Measurements from ENCODE around the gene NLRC5. TPM values are rescaled to one million over a fixed set of nuclear protein-coding genes. Genes with fewer than 3 reads are reported as not detected.
A peak's percentile ranks its signal among the peaks of the same experiment; 100 is the strongest.

The NLRC5 gene
- total RNA-seq, 6 experiments from 2014 or later = 18.2 to 26.2 (median 21.7) TPM

DNA sequence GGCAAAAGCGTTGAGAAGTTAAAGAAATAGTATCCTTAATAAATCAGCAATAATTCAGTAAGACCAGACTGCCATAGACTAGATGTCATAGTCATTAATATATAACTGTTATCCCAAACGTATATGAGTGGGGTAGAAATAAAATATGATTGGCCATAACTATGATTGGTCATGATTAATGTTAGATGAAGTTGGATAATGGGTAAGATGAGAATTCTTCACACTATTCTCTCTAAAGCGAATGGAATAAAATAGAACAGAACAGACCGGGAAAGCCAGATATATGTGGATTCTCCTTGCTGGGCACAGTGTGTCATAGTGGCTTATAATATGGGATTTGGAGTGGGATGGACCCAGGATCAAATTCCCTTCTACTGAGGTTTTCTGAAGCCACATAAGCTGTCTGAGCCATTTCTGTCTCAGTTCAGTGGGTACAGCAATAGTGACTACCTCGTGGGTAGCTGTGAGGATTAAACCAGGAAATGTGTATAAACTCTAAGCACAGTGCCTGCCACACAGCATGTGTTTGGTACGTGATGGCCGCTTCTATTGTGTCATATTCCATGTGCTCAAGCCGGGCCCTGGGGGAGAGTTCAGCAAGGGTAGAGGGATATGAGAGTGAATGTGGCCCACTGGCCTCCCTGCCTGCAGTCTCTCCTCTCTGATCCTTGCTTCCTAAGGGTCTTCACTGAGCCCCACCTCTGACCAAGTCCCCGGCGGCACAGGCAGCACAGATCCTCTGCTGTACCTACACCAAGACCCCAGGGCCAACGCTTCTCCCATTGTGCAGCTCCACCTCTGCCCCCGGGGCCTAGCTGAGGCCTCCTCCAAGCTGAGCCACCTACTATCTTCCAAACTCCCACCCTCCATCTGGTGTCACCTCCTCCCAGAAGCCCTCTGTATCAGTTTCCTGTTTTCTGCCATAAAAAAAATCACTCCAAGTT, 23.9 kb upstream of the NLRC5 start:
- Mint-ChIP-seq H3K9me3 (peaks cover 4% of the 10 kb centered on the region; the same call in 1 of the 2 replicates), H3K27ac (peak overlapping the region; percentile 97), H3K4me1 (ENCODE audit: low read depth) (peaks cover 50% of the 10 kb centered on the region), H3K36me3 (ENCODE audit: low read depth) (peaks cover 3% of the 10 kb centered on the region; the same call in 1 of the 2 replicates), H3K27me3 (ENCODE audit: insufficient read depth) (no peaks in the 10 kb centered on the region), H3K4me3 (peak overlapping the region; percentile 44)
- DNase-seq = no peak
- TF ChIP-seq, protein P1, sequence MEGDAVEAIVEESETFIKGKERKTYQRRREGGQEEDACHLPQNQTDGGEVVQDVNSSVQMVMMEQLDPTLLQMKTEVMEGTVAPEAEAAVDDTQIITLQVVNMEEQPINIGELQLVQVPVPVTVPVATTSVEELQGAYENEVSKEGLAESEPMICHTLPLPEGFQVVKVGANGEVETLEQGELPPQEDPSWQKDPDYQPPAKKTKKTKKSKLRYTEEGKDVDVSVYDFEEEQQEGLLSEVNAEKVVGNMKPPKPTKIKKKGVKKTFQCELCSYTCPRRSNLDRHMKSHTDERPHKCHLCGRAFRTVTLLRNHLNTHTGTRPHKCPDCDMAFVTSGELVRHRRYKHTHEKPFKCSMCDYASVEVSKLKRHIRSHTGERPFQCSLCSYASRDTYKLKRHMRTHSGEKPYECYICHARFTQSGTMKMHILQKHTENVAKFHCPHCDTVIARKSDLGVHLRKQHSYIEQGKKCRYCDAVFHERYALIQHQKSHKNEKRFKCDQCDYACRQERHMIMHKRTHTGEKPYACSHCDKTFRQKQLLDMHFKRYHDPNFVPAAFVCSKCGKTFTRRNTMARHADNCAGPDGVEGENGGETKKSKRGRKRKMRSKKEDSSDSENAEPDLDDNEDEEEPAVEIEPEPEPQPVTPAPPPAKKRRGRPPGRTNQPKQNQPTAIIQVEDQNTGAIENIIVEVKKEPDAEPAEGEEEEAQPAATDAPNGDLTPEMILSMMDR (IDR thresholded peaks at IDR 0.05) = no peak

DNA sequence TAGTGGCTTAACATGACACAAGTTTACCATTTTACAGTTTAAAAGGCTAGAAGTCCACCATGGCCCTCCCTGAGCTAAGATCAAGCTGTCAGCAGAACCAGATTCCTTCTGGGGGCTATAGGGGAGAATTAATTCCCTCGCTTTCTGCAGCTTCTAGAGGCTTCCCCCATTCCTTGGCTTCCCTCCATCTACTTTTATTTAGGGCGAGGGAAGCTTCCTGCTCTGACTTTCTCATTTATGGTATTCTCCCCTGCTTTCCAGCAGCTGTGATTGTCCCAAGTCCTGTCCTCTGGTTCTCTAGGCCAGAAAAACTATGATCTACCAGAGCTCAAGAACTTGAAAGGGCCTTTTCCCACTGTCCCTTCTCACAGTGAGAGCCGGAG, 23.3 kb upstream of the NLRC5 start:
- Mint-ChIP-seq H3K4me3 (peak overlapping the region; percentile 44), H3K27me3 (ENCODE audit: insufficient read depth) (peaks cover 1% of the 10 kb centered on the region; the same call in 1 of the 2 replicates), H3K27ac (peak overlapping the region; percentile 97), H3K4me1 (ENCODE audit: low read depth) (peaks cover 51% of the 10 kb centered on the region), H3K36me3 (ENCODE audit: low read depth) (peaks cover 3% of the 10 kb centered on the region; the same call in 1 of the 2 replicates), H3K9me3 (peaks cover 4% of the 10 kb centered on the region; the same call in 1 of the 2 replicates)
- TF ChIP-seq, protein P1 (IDR thresholded peaks at IDR 0.05) = no peak
- no peak for DNase-seq

DNA sequence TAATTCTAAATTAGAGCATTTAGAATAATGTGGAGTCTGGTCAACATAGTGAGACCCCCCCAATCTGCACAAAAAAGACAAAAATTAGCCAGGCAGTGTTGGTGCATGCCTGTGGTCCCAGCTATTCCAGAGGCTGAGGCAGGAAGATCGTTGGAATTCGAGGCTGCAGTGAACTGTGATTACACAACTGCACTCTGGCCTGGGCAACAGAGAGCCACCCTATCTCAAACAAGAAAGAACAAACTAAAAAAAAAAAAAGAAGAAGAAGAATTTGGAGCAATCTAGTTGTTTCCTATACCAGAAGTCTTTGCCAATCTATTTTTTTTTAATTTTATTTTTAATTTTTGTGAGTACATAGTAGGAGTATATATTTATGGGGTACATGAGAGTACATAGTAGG, 21.6 kb upstream of the NLRC5 start:
- H3K4me3 Mint-ChIP-seq = no peak overlapping the region
- TF ChIP-seq, protein P1 (IDR thresholded peaks at IDR 0.05) = no peak
- H3K27me3 Mint-ChIP-seq (ENCODE audit: insufficient read depth) = peaks cover 2% of the 10 kb centered on the region; the same call in 1 of the 2 replicates
- no peak for DNase-seq
- H3K9me3 Mint-ChIP-seq = peaks cover 4% of the 10 kb centered on the region; the same call in 1 of the 2 replicates
- no peak overlapping the region for H3K27ac Mint-ChIP-seq
- peaks cover 55% of the 10 kb centered on the region for H3K4me1 Mint-ChIP-seq (ENCODE audit: low read depth)
- H3K36me3 Mint-ChIP-seq (ENCODE audit: low read depth) = peaks cover 3% of the 10 kb centered on the region; the same call in 1 of the 2 replicates

DNA sequence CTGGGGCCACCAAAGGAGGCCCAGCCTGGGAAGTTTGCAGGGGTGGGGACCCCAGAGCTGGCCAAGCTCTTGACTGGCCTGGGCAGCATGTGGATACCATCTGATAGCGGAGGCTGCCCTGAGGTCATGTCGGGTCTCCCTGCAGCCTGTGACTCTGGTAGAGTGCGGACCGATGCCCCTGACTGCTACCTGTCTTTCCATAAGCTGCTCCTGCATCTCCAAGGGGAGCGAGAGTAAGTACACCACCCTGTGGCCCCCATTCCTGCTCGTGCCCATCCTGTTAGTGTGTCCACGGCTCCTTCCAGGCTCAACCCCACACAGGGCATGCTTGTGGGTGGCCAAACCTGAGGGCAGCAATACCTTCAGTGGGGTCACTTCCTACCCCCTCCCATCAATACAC, 19.6 kb upstream of the NLRC5 start:
- TF ChIP-seq, protein P1 (IDR thresholded peaks at IDR 0.05) = no peak
- peaks cover 2% of the 10 kb centered on the region; the same call in 1 of the 2 replicates for H3K27me3 Mint-ChIP-seq (ENCODE audit: insufficient read depth)
- H3K27ac Mint-ChIP-seq = no peak overlapping the region
- H3K9me3 Mint-ChIP-seq = peaks cover 1% of the 10 kb centered on the region; the same call in 1 of the 2 replicates
- DNase-seq = no peak
- H3K4me1 Mint-ChIP-seq (ENCODE audit: low read depth) = peaks cover 49% of the 10 kb centered on the region
- no peak overlapping the region for H3K4me3 Mint-ChIP-seq
- no peaks in the 10 kb centered on the region for H3K36me3 Mint-ChIP-seq (ENCODE audit: low read depth)

DNA sequence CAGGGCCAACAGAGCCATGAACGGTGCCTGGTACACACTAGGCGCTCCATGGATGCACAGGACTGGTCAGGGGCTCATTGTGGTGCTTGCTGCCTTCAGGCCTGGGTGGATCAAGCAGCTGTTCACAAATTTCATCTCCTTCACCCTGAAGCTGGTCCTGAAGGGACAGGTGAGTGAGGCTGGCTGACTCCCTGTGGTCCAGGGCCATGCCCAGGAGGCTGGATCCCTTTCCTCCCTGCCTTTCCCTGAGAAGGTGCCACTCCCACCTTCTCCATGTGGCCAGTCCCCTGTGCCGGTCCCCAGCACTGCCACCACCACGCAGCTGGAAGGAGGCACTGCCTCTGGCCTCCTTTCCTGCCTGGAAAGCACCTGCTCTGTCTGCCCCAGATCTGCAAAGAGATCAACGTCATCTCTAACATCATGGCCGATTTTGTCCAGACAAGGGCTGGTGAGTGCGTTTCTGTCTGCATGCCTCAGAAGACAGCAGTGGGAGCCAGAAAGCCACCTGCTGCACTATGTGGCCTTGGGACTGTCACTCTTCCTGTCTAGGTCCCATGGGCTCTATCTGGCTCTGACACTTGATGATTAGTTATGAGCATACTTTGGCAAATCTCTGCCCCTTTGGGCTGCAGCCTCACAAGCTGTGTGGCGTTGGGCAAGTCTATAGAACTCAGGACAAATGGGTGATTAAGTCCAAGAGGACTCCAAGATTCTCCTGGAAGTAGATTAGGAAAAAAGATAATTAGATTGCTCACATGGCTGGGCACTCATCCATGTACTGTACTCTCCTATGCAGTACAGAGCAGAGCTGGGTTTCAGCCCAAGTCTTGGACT, 18.2 kb upstream of the NLRC5 start:
- Mint-ChIP-seq H3K9me3 (no peaks in the 10 kb centered on the region), H3K27ac (peak overlapping the region; percentile 55; the same call in 1 of the 2 replicates), H3K4me3 (no peak overlapping the region), H3K4me1 (ENCODE audit: low read depth) (peaks cover 35% of the 10 kb centered on the region), H3K36me3 (ENCODE audit: low read depth) (no peaks in the 10 kb centered on the region), H3K27me3 (ENCODE audit: insufficient read depth) (peaks cover 4% of the 10 kb centered on the region)
- TF ChIP-seq, protein P1 (IDR thresholded peaks at IDR 0.05) = no peak
- DNase-seq = peak; percentile 66

Data from HFFc6 (cell line).